H1 (cell line): Measurements from ENCODE around the gene PDE1A. TPM values are rescaled to one million over a fixed set of nuclear protein-coding genes. Genes with fewer than 3 reads are reported as not detected.
A peak's percentile ranks its signal among the peaks of the same experiment; 100 is the strongest.

Experiments
- CTCF ChIA-PET: fragments of 300-600 bp; sonication (Branson Sonifier 250); formaldehyde crosslinking; loops from one replicate; lab custom pipeline; 2021; ENCODE audit not compliant: partially characterized antibody; lab: Charles Lee
- POLR2A ChIA-PET: fragments of 300-600 bp; sonication (Branson Sonifier 250); formaldehyde crosslinking; loops from one replicate; lab custom pipeline; 2021; ENCODE audit warnings: inconsistent platforms; ENCODE audit not compliant: partially characterized antibody; lab: Charles Lee
- DNase-seq, 2 experiments: peaks; one replicate each; pipeline versions ENCODE4 v3.0.0 to v3.0.0-alpha.2; 2010 to 2022; ENCODE audit warnings: low spot score in 2 of 2, low read depth in 1 of 2, mixed read lengths in 1 of 2
- FAIRE-seq: peaks from 2 replicates; lab custom pipeline; 2011; peaks lifted over from hg19 to GRCh38; lab: Jason Lieb, UNC
- H2AFZ ChIP-seq: 2 replicates; pipeline ENCODE4 v1.8.1; 2012; ENCODE audit warnings: low read length, inconsistent platforms
- H2AK5ac ChIP-seq: 2 replicates; pipeline ENCODE4 v1.6.1; 2013; ENCODE audit warnings: low read depth, low read length
- H2BK120ac ChIP-seq: replicated peaks from 2 replicates; pipeline ENCODE3; 2013; ENCODE audit warnings: low read depth, low read length, inconsistent platforms
- H2BK12ac ChIP-seq: 2 replicates; pipeline ENCODE4 v1.6.1; 2013; ENCODE audit warnings: low read depth, low read length
- H2BK15ac ChIP-seq: 2 replicates; pipeline ENCODE4 v1.6.1; 2013; ENCODE audit warnings: low read length
- H2BK20ac ChIP-seq: 2 replicates; pipeline ENCODE4 v1.6.1; 2013; ENCODE audit warnings: low read length
- H2BK5ac ChIP-seq: 2 replicates; pipeline ENCODE4 v1.6.1; 2013; ENCODE audit warnings: low read depth, low read length
- H3K14ac ChIP-seq: 2 replicates; pipeline ENCODE4 v1.6.1; 2013; ENCODE audit warnings: inconsistent platforms; ENCODE audit not compliant: insufficient read length
- H3K18ac ChIP-seq: 2 replicates; pipeline ENCODE4 v1.6.1; 2013; ENCODE audit warnings: low read length; ENCODE audit errors: extremely low read depth
- H3K23ac ChIP-seq: 2 replicates; pipeline ENCODE4 v1.6.1; 2013; ENCODE audit warnings: inconsistent platforms; ENCODE audit not compliant: insufficient read length
- H3K23me2 ChIP-seq: 2 replicates; pipeline ENCODE4 v1.6.1; 2013; ENCODE audit warnings: low read depth, low read length
- H3K27ac ChIP-seq: 2 replicates; pipeline ENCODE4 v1.6.1; 2011; ENCODE audit warnings: low read depth, low read length, inconsistent platforms
- H3K27me3 ChIP-seq, 4 experiments: replicated peaks in 1 of 4; 1 replicate in 1 of 4; 2 replicates in 3 of 4; pipeline versions ENCODE4 v1.6.1 to v1.8.1; 2011 to 2013; ENCODE audit warnings: low read length in 3 of 4, mild to moderate bottlenecking in 3 of 4, inconsistent platforms in 2 of 4, mixed read lengths in 2 of 4, moderate library complexity in 1 of 4; ENCODE audit not compliant: control insufficient read depth in 3 of 4, insufficient read depth in 3 of 4; ENCODE audit errors: extremely low read depth in 1 of 4
- H3K36me3 ChIP-seq, 4 experiments: 2 replicates each; pipeline versions ENCODE4 v1.6.1 to v1.8.1; 2011 to 2013; ENCODE audit warnings: mild to moderate bottlenecking in 4 of 4, low read length in 3 of 4, moderate library complexity in 2 of 4, control low read depth in 1 of 4, inconsistent platforms in 1 of 4; ENCODE audit not compliant: insufficient read depth in 4 of 4, control insufficient read depth in 2 of 4
- H3K4ac ChIP-seq: replicated peaks from 2 replicates; pipeline ENCODE3; 2013; ENCODE audit warnings: low read length, low read depth, mixed read lengths, inconsistent platforms; ENCODE audit not compliant: insufficient read length
- H3K4me1 ChIP-seq, 4 experiments: replicated peaks in 1 of 4; 1 replicate in 1 of 4; 2 replicates in 3 of 4; pipeline versions ENCODE4 v1.6.1 to v1.8.1; 2011 to 2013; ENCODE audit warnings: low read length in 3 of 4, inconsistent platforms in 2 of 4, mixed read lengths in 1 of 4; ENCODE audit not compliant: insufficient read depth in 4 of 4, control insufficient read depth in 3 of 4
- H3K4me2 ChIP-seq, 2 experiments: 2 replicates each; pipeline versions ENCODE4 v1.6.1 to v1.8.1; 2011 to 2013; ENCODE audit warnings: low read depth in 2 of 2, low read length in 2 of 2, control low read depth in 1 of 2, inconsistent platforms in 1 of 2, mild to moderate bottlenecking in 1 of 2; ENCODE audit not compliant: insufficient read depth in 1 of 2
- H3K4me3 ChIP-seq, 4 experiments: fragments of 200-600, 300-600 bp in 1 of 4; sonication (generic), shearing (Covaris generic), sonication (Bioruptor Twin) in 1 of 4; 2 replicates each; pipeline versions ENCODE4 v1.5.1 to v1.8.1; 2011 to 2016; ENCODE audit warnings: low read length in 4 of 4, low read depth in 3 of 4, control low read depth in 2 of 4, inconsistent platforms in 2 of 4, mild to moderate bottlenecking in 2 of 4, mixed read lengths in 1 of 4, moderate library complexity in 1 of 4; ENCODE audit not compliant: insufficient read depth in 2 of 4; ENCODE audit errors: extremely low read depth in 1 of 4
- H3K56ac ChIP-seq: replicated peaks from 2 replicates; pipeline ENCODE3; 2013; ENCODE audit warnings: low read depth, mild to moderate bottlenecking, mixed read lengths, low read length, inconsistent platforms; ENCODE audit not compliant: insufficient read length
- H3K79me1 ChIP-seq: 2 replicates; pipeline ENCODE4 v1.6.1; 2013; ENCODE audit warnings: low read depth, low read length, control low read depth
- H3K79me2 ChIP-seq, 2 experiments: 2 replicates each; pipeline versions ENCODE4 v1.6.1 to v1.8.1; 2012 to 2013; ENCODE audit warnings: low read length in 2 of 2, mild to moderate bottlenecking in 2 of 2, inconsistent platforms in 1 of 2; ENCODE audit not compliant: insufficient read depth in 2 of 2, control insufficient read depth in 1 of 2
- H3K9ac ChIP-seq, 4 experiments: replicated peaks in 1 of 4; 1 replicate in 1 of 4; 2 replicates in 3 of 4; pipeline versions ENCODE4 v1.6.1 to v1.8.1; 2011 to 2013; ENCODE audit warnings: low read depth in 3 of 4, low read length in 3 of 4, control low read depth in 2 of 4, mild to moderate bottlenecking in 2 of 4, moderate library complexity in 2 of 4, inconsistent platforms in 1 of 4; ENCODE audit errors: extremely low read depth in 1 of 4
- H3K9me3 ChIP-seq, 2 experiments: 2 replicates each; pipeline versions ENCODE4 v1.6.1 to v1.8.1; 2012 to 2013; ENCODE audit warnings: mild to moderate bottlenecking in 2 of 2, moderate library complexity in 2 of 2, control low read depth in 1 of 2, inconsistent platforms in 1 of 2, low read depth in 1 of 2, low read length in 1 of 2, mixed read lengths in 1 of 2; ENCODE audit not compliant: insufficient read depth in 2 of 2
- H4K20me1 ChIP-seq, 2 experiments: replicated peaks in 1 of 2; 2 replicates each; pipeline versions ENCODE3 to v1.8.1; 2011 to 2013; ENCODE audit warnings: inconsistent platforms in 2 of 2, low read length in 2 of 2, mild to moderate bottlenecking in 1 of 2; ENCODE audit not compliant: insufficient read depth in 2 of 2, control insufficient read depth in 1 of 2
- H4K5ac ChIP-seq: 2 replicates; pipeline ENCODE4 v1.6.1; 2013; ENCODE audit warnings: low read length, low read depth, mixed read lengths, inconsistent platforms; ENCODE audit not compliant: insufficient read length
- H4K8ac ChIP-seq: 2 replicates; pipeline ENCODE4 v1.8.0; 2013; ENCODE audit warnings: mild to moderate bottlenecking, moderate library complexity, low read length, inconsistent platforms; ENCODE audit not compliant: insufficient read depth; ENCODE audit errors: extremely low read depth
- H4K91ac ChIP-seq: replicated peaks from 2 replicates; pipeline ENCODE3; 2013; ENCODE audit warnings: low read length, mixed read lengths, inconsistent platforms; ENCODE audit not compliant: insufficient read length
- BACH1 ChIP-seq: IDR thresholded peaks from 2 replicates; pipeline ENCODE4 v1.6.1; 2012; ENCODE audit warnings: low read length, improper control_type of control experiment
- CREB1 ChIP-seq: IDR thresholded peaks from 2 replicates; pipeline ENCODE4 v1.6.1; 2012; ENCODE audit warnings: inconsistent platforms
- CTCF ChIP-seq, 3 experiments: IDR thresholded peaks; 1 replicate in 2 of 3; 2 replicates in 1 of 3; pipeline versions ENCODE4 v1.5.1 to v1.6.1; 2011; ENCODE audit warnings: low read length in 3 of 3, mild to moderate bottlenecking in 3 of 3, inconsistent platforms in 2 of 3, low read depth in 1 of 3, moderate library complexity in 1 of 3; ENCODE audit not compliant: insufficient read depth in 1 of 3; ENCODE audit errors: control extremely low read depth in 1 of 3
- polyA plus RNA-seq, 7 experiments: library from polyadenylated mRNA; depleted of rRNA in 3 of 7; stranded (reverse) in 5 of 7; unstranded in 2 of 7; fragments of >200 nt in 5 of 7; fragments of 200-250 nt in 2 of 7; gene quantifications; 1 replicate in 5 of 7; 2 replicates in 1 of 7; 4 replicates in 1 of 7; pipeline versions ENCODE4 v1.2.1 to v1.2.3, GENCODE V29; 2011 to 2013; ENCODE audit warnings: missing spikeins in 2 of 7, mixed read lengths in 2 of 7
- total RNA-seq: library from RNA; stranded (reverse); fragmentation: NEBNext Ultra II Directional; extraction: Animal tissue kit (Norgen Biotek cat#: 25700); gene quantifications from 2 replicates; pipeline ENCODE4 v1.2.1, GENCODE V29; 2021

PDE1A gene
- total and polyA plus RNA-seq, 2 of the 8 experiments (the other 6 are each of a cell fraction or from before 2014, with no cell fraction given), result 0.34 TPM; not detected in 1

- POLR2A ChIA-PET, result no interaction called here
- Histone ChIP-seq H4K8ac (no peak overlapping the region), H2BK5ac (no peak overlapping the region; the same call in 1 of the 2 replicates), H3K23me2 (no peaks in the 10 kb centered on the region), H3K4ac (no peak overlapping the region), H3K18ac (no peak overlapping the region), H3K14ac (no peak overlapping the region), H4K91ac (no peak overlapping the region), H3K4me1 (peaks cover 0 to 2% (median 0%) of the 10 kb centered on the region in 4 experiments; a peak in 1 of 7 replicates), H2BK120ac (no peak overlapping the region), H4K20me1 (no peaks in the 10 kb centered on the region), H4K5ac (no peak overlapping the region), H3K27ac (no peak overlapping the region), H3K79me1 (no peaks in the 10 kb centered on the region), H3K23ac (no peak overlapping the region), H3K9me3 (no peaks in the 10 kb centered on the region), H3K56ac (no peak overlapping the region), H3K4me2 (no peak overlapping the region), H2AK5ac (no peak overlapping the region), H2BK12ac (0 out of 2 replicates have a peak overlapping the region, but pooled peaks have one; percentile 7), H3K36me3 (no peaks in the 10 kb centered on the region), H3K79me2 (no peaks in the 10 kb centered on the region), H2BK15ac (no peak overlapping the region), H2AFZ (peak overlapping the region; percentile 56; the same call in 1 of the 2 replicates), H3K27me3 (no peaks in the 10 kb centered on the region), H2BK20ac (no peak overlapping the region), H3K4me3 (no peak overlapping the region), H3K9ac (no peak overlapping the region)
- CTCF ChIA-PET, result interaction anchor here (1.0 to 1.4 kb wide), 6 partner anchors 9 to 40 kb away, joined by 3 to 6 read pairs (median 4); no protein-coding TSS in a partner anchor
- FAIRE-seq (no peak), DNase-seq (no peak)
- TF ChIP-seq BACH1, result no peak
- TF ChIP-seq CTCF (IDR thresholded peaks at IDR 0.05; ENCODE audit: control extremely low read depth in 1 of 3, insufficient read depth in 1 of 3, low read depth in 1 of 3, low read length in 3 of 3), result peak in 1 of 3 experiments; percentile 42; a peak in 2 of 4 replicates
- no peak for TF ChIP-seq CREB1
These were observed 325.6 kb downstream of the PDE1A start for GRCh38 chr2:182101263-182101662.
